NCI-H510A (cell line): ENCODE results near the gene CARNS1.

Experiments used
- DNase-seq: peaks from one replicate; lab custom pipeline; 2025; lab: John Stamatoyannopoulos, UW

The CARNS1 gene

GRCh38 chr11:67375320-67376055, 40.0 kb upstream of the CARNS1 start:
- DNase-seq: no peak

GRCh38 chr11:67376063-67376820, 39.2 kb upstream of the CARNS1 start:
- no peak for DNase-seq

GRCh38 chr11:67376873-67377808, 38.3 kb upstream of the CARNS1 start:
- DNase-seq: no peak

- DNase-seq: no peak
These were observed 36.9 kb upstream of the CARNS1 start for GRCh38 chr11:67378544-67378943.

GRCh38 chr11:67379061-67380058, 36.1 kb upstream of the CARNS1 start:
- DNase-seq: no peak

GRCh38 chr11:67381244-67381972, 34.1 kb upstream of the CARNS1 start:
- DNase-seq: no peak

- DNase-seq: peak; percentile 43
These were observed 33.0 kb upstream of the CARNS1 start for GRCh38 chr11:67382276-67383136.

- no peak for DNase-seq
These were observed 30.6 kb upstream of the CARNS1 start for GRCh38 chr11:67384851-67385366.

GRCh38 chr11:67387069-67387468, 28.4 kb upstream of the CARNS1 start:
- DNase-seq: no peak

GRCh38 chr11:67387518-67387917, 28.0 kb upstream of the CARNS1 start:
- DNase-seq: no peak

- no peak for DNase-seq
These were observed 26.0 kb upstream of the CARNS1 start for GRCh38 chr11:67389477-67389876.

- no peak for DNase-seq
These were observed 24.6 kb upstream of the CARNS1 start for GRCh38 chr11:67390947-67391303.

- DNase-seq: peak; percentile 98
These were observed 23.9 kb upstream of the CARNS1 start, which contains the start of gene RAD9A for GRCh38 chr11:67391304-67392182. TSS of gene RAD9A (plus strand) at chr11:67391986. CDS start at chr11:67392045, 59 bp downstream.

GRCh38 chr11:67392183-67392715, 23.2 kb upstream of the CARNS1 start:
- DNase-seq: no peak

- DNase-seq: no peak
These were observed 22.0 kb upstream of the CARNS1 start for GRCh38 chr11:67393437-67393836.

GRCh38 chr11:67393990-67394389, 21.5 kb upstream of the CARNS1 start:
- DNase-seq: no peak

- no peak for DNase-seq
These were observed 19.8 kb upstream of the CARNS1 start for GRCh38 chr11:67395555-67396258.
